D721Med (cell line): Measurements from ENCODE around the gene CORO2A.
"Not testable (repeated sequence)": the region's sequence is repeated elsewhere in the genome, so short reads cannot be mapped to it uniquely, and the experiment has no call there.

ENCODE experiments used
- DNase-seq: peaks from one replicate; pipeline ENCODE4 v3.0.0; 2011; ENCODE audit warnings: low spot score; ENCODE audit not compliant: insufficient read length
- FAIRE-seq: peaks from 2 replicates; lab custom pipeline; 2011; peaks lifted over from hg19 to GRCh38; lab: Jason Lieb, UNC
- CTCF ChIP-seq: IDR thresholded peaks from 2 replicates; pipeline ENCODE4 v1.5.1; 2012; ENCODE audit warnings: mild to moderate bottlenecking, control low read depth; ENCODE audit not compliant: insufficient read depth; ENCODE audit errors: missing control alignments

The CORO2A gene

GRCh38 chr9:98178874-98179850 lies 13.3 kb downstream of the CORO2A start:
- TF ChIP-seq CTCF = no peak
- FAIRE-seq (no peak), DNase-seq (no peak)

GRCh38 chr9:98176391-98177259 lies 15.8 kb downstream of the CORO2A start:
- FAIRE-seq (no peak), DNase-seq (no peak)
- no peak for TF ChIP-seq CTCF

- no peak for DNase-seq
- no peak for TF ChIP-seq CTCF
- FAIRE-seq = no peak
Observed at GRCh38 chr9:98175762-98176161, 16.7 kb downstream of the CORO2A start.

- FAIRE-seq (no peak), DNase-seq (no peak)
- no peak for TF ChIP-seq CTCF
Observed at GRCh38 chr9:98175028-98175569, 17.3 kb downstream of the CORO2A start.

DNA sequence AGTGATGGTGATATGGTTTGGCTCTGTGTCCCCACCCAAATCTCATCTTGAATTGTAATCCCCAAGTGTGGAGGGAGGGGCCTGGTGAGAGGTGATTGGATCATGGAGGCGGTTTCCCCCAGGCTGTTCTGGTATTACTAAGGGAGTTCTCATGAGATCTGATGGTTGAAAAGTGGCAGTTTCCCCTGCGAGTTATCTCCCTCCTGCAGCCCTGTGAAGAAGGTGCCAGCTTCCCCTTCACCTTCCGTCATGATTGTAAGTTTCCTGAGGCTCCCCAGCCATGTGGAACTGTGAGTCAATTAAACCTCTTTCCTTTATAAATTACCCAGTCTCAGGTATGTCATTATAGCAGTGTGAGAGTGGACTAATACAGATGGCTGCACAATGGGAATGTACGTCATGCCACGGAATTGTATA lies 17.9 kb downstream of the CORO2A start:
- not testable (repeated sequence) for DNase-seq, FAIRE-seq

DNA sequence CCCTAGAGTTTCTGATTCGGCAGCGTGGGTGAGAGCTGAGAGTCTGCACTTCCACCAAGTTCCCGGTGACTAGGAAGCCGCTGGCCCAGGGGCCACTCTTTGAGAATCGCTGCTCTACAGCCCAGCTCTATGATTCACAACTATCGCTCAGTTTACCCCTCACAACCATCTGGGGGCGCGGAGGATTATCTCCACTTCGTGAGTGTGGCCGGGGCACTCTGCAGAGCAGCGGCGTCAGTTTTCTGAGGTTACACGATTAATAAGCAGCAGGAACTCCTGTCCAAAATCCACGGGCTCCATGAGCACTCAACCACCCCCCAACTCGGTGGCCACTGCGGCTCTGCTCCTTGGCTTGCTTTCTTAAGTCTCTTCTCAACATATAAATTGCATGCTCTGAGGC lies 19.3 kb downstream of the CORO2A start:
- DNase-seq (no peak), FAIRE-seq (no peak)
- TF ChIP-seq CTCF = no peak

DNA sequence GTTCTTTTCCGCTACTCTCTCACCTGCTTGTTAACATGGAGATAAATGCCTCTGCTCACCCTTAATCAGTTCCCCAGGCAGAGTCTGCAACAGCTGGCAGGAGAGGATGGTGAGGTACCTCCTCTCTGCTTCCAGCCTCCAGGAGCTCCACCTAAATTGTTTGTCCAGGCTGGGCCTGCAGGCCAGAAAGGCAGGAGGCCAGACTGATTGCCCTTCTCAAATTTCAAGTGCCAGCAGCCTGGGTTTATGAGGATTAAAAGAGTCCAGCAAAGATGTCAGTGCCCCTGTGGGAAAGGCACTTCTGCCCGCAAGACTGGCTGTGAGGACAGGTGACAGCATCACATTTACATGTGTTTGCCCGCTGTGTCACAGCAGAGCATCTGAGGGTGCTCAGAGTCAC lies 19.8 kb downstream of the CORO2A start:
- DNase-seq = no peak
- FAIRE-seq = no peak
- no peak for TF ChIP-seq CTCF
